H9 (cell line): ENCODE results near the gene NAPB. TPM values are rescaled to one million over a fixed set of nuclear protein-coding genes. Genes with fewer than 3 reads are reported as not detected.

Experiments used
- DNase-seq: peaks from one replicate; pipeline ENCODE4 v3.0.0-alpha.2; 2017
- H2AFZ ChIP-seq: one replicate; pipeline ENCODE4 v1.6.1; 2013; ENCODE audit warnings: mild to moderate bottlenecking, low read length, control low read depth, moderate library complexity
- H2AK5ac ChIP-seq: 2 replicates; pipeline ENCODE4 v1.6.1; 2013; ENCODE audit warnings: low read length, control low read depth, mixed read lengths; ENCODE audit not compliant: insufficient read length
- H2BK120ac ChIP-seq: one replicate; pipeline ENCODE4 v1.6.1; 2013; ENCODE audit warnings: low read depth, mild to moderate bottlenecking, low read length, control low read depth, inconsistent platforms; ENCODE audit not compliant: poor library complexity, severe bottlenecking
- H2BK12ac ChIP-seq: 2 replicates; pipeline ENCODE4 v1.6.1; 2013; ENCODE audit warnings: low read length, control low read depth, mixed read lengths, low read depth; ENCODE audit not compliant: insufficient read length
- H2BK15ac ChIP-seq: 2 replicates; pipeline ENCODE4 v1.6.1; 2013; ENCODE audit warnings: low read depth, low read length, control low read depth
- H2BK20ac ChIP-seq: one replicate; pipeline ENCODE4 v1.6.1; 2013; ENCODE audit warnings: low read depth, mild to moderate bottlenecking, low read length, control low read depth, inconsistent platforms; ENCODE audit not compliant: poor library complexity, severe bottlenecking
- H2BK5ac ChIP-seq: 2 replicates; pipeline ENCODE4 v1.6.1; 2013; ENCODE audit warnings: low read length, control low read depth, mixed read lengths; ENCODE audit not compliant: insufficient read length
- H3K14ac ChIP-seq: 2 replicates; pipeline ENCODE4 v1.6.1; 2013; ENCODE audit warnings: low read length, control low read depth; ENCODE audit not compliant: insufficient read depth
- H3K18ac ChIP-seq: 2 replicates; pipeline ENCODE4 v1.6.1; 2013; ENCODE audit warnings: low read depth, mild to moderate bottlenecking, mixed read lengths, low read length, control low read depth; ENCODE audit not compliant: insufficient read length
- H3K23ac ChIP-seq: 2 replicates; pipeline ENCODE4 v1.6.1; 2013; ENCODE audit warnings: low read length, control low read depth, mixed read lengths, low read depth; ENCODE audit not compliant: insufficient read length
- H3K23me2 ChIP-seq: 2 replicates; pipeline ENCODE4 v1.6.1; 2013; ENCODE audit warnings: low read depth, mild to moderate bottlenecking, mixed read lengths, low read length, control low read depth; ENCODE audit not compliant: insufficient read length, poor library complexity, severe bottlenecking
- H3K27ac ChIP-seq: 2 replicates; pipeline ENCODE4 v1.5.1; 2013; ENCODE audit warnings: low read length, control low read depth, mixed read lengths, low read depth; ENCODE audit not compliant: insufficient read length
- H3K27me3 ChIP-seq: 2 replicates; pipeline ENCODE4 v1.6.1; 2013; ENCODE audit warnings: low read length, control low read depth, inconsistent platforms; ENCODE audit not compliant: insufficient read depth
- H3K4ac ChIP-seq: 2 replicates; pipeline ENCODE4 v1.6.1; 2013; ENCODE audit warnings: low read depth, mild to moderate bottlenecking, control low read depth, inconsistent platforms, low read length, moderate library complexity
- H3K4me1 ChIP-seq: 2 replicates; pipeline ENCODE4 v1.6.1; 2013; ENCODE audit warnings: low read length, control low read depth, inconsistent platforms; ENCODE audit not compliant: insufficient read depth
- H3K4me2 ChIP-seq: 2 replicates; pipeline ENCODE4 v1.6.1; 2013; ENCODE audit warnings: low read length, control low read depth, mixed read lengths; ENCODE audit not compliant: insufficient read length, insufficient read depth
- H3K56ac ChIP-seq: 2 replicates; pipeline ENCODE4 v1.6.1; 2013; ENCODE audit warnings: low read depth, mild to moderate bottlenecking, mixed read lengths, low read length, control low read depth; ENCODE audit not compliant: insufficient read length
- H3K79me1 ChIP-seq: 2 replicates; pipeline ENCODE4 v1.6.1; 2013; ENCODE audit warnings: low read depth, mild to moderate bottlenecking, moderate library complexity, low read length, control low read depth, inconsistent platforms; ENCODE audit not compliant: insufficient read depth, poor library complexity, severe bottlenecking
- H3K79me2 ChIP-seq: 2 replicates; pipeline ENCODE4 v1.6.1; 2013; ENCODE audit warnings: low read length, control low read depth, inconsistent platforms; ENCODE audit not compliant: insufficient read depth
- H3K9ac ChIP-seq: 2 replicates; pipeline ENCODE4 v1.6.1; 2013; ENCODE audit warnings: low read length, control low read depth, mixed read lengths; ENCODE audit not compliant: insufficient read length; ENCODE audit errors: extremely low read depth
- H3K9me3 ChIP-seq: one replicate; pipeline ENCODE4 v1.6.1; 2013; ENCODE audit warnings: low read depth, low read length, inconsistent platforms; ENCODE audit not compliant: control insufficient read depth
- H3T11ph ChIP-seq: one replicate; pipeline ENCODE4 v1.6.1; 2013; ENCODE audit warnings: mild to moderate bottlenecking, low read length, control low read depth, inconsistent platforms
- H4K20me1 ChIP-seq: one replicate; pipeline ENCODE4 v1.6.1; 2013; ENCODE audit not compliant: control insufficient read depth, insufficient read length, insufficient read depth
- H4K5ac ChIP-seq: 2 replicates; pipeline ENCODE4 v1.6.1; 2013; ENCODE audit warnings: low read depth, mild to moderate bottlenecking, mixed read lengths, low read length, control low read depth; ENCODE audit not compliant: insufficient read length
- H4K8ac ChIP-seq: replicated peaks from 2 replicates; pipeline ENCODE4 v1.6.1; 2013; ENCODE audit warnings: low read length, control low read depth, mixed read lengths, low read depth; ENCODE audit not compliant: insufficient read length
- H4K91ac ChIP-seq: 2 replicates; pipeline ENCODE4 v1.6.1; 2013; ENCODE audit warnings: low read depth, mild to moderate bottlenecking, moderate library complexity, mixed read lengths, low read length, control low read depth; ENCODE audit not compliant: insufficient read length
- H3K27ac Mint-ChIP-seq, 3 experiments: 2 replicates in 2 of 3; 3 replicates in 1 of 3; pipeline ENCODE4 v1.8.0; 2020 to 2021; ENCODE audit warnings: mixed read lengths in 3 of 3, mild to moderate bottlenecking in 1 of 3, moderate library complexity in 1 of 3
- H3K27me3 Mint-ChIP-seq: 2 replicates; pipeline ENCODE4 v1.8.0; 2021; ENCODE audit warnings: low read depth, mild to moderate bottlenecking, moderate library complexity, mixed read lengths
- H3K36me3 Mint-ChIP-seq, 3 experiments: 2 replicates in 2 of 3; 3 replicates in 1 of 3; pipeline ENCODE4 v1.8.0; 2020 to 2021; ENCODE audit warnings: low read depth in 3 of 3, mixed read lengths in 3 of 3; ENCODE audit not compliant: insufficient read depth in 1 of 3
- H3K4me1 Mint-ChIP-seq, 2 experiments: 2 replicates each; pipeline ENCODE4 v1.8.0; 2020; ENCODE audit warnings: mixed read lengths in 2 of 2
- H3K4me3 Mint-ChIP-seq, 2 experiments: 2 replicates in 1 of 2; 3 replicates in 1 of 2; pipeline ENCODE4 v1.8.0; 2020 to 2021; ENCODE audit warnings: mild to moderate bottlenecking in 2 of 2, mixed read lengths in 2 of 2, moderate library complexity in 1 of 2
- H3K9me3 Mint-ChIP-seq, 2 experiments: 2 replicates in 1 of 2; 3 replicates in 1 of 2; pipeline ENCODE4 v1.8.0; 2020; ENCODE audit warnings: mild to moderate bottlenecking in 2 of 2, mixed read lengths in 2 of 2, moderate library complexity in 1 of 2
- WGBS: extraction: QIAGEN DNeasy Blood & Tissue Kit; methylation state at CpG from one replicate; pipeline ENCODE4 v1.1.7; 2013; ENCODE audit warnings: missing lambda C conversion rate, low lambda C conversion rate, mixed read lengths; ENCODE audit not compliant: insufficient read length; ENCODE audit errors: extremely low coverage; 5-methylcytosine and 5-hydroxymethylcytosine counted together
- total RNA-seq: library from RNA; stranded (reverse); gene quantifications from 2 replicates; pipeline ENCODE4 v1.2.1, GENCODE V29; 2021
- TF ChIP-seq, protein P1 (sequence below): fragments of 200-600 bp; sonication (generic); conservative IDR thresholded peaks from 3 replicates; pipeline ENCODE4 v1.8.0; 2021; ENCODE audit warnings: antibody characterized with exemption, mild to moderate bottlenecking

The NAPB gene
- total RNA-seq, 1 experiment from 2014 or later: 10.4 TPM

DNA sequence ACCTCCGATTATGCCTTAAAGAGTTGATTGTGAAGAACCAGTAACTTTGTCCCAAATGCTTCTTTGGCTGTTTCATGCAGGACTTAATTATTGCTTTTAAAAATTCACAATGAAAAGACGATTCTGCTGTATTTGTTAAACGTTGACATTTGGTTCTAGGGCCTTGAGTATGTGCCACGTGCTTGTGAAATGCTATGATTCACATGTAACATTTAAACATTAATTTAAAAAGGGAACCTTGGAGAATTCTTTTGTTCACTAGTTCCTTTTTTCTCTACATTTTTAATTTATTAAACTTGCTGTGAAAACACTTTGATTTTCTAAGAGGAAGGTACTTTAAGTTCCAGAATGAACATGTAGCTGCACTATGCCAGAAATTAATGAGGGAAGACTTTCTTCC lies 49.8 kb downstream of the NAPB start:
- Histone ChIP-seq H2BK15ac (no peak overlapping the region), H3T11ph (no peak overlapping the region), H3K79me1 (no peaks in the 10 kb centered on the region), H4K20me1 (no peaks in the 10 kb centered on the region), H4K5ac (no peak overlapping the region), H3K79me2 (peaks cover 2% of the 10 kb centered on the region; the same call in 1 of the 2 replicates), H3K18ac (no peak overlapping the region), H3K4me1 (no peaks in the 10 kb centered on the region), H3K23me2 (no peaks in the 10 kb centered on the region), H2BK5ac (no peak overlapping the region), H3K23ac (no peak overlapping the region), H3K9ac (no peak overlapping the region), H2BK12ac (no peak overlapping the region), H2AFZ (no peak overlapping the region), H3K56ac (no peak overlapping the region), H3K4me2 (no peak overlapping the region), H3K9me3 (no peaks in the 10 kb centered on the region), H3K4ac (no peak overlapping the region), H2BK20ac (no peak overlapping the region), H3K27me3 (no peaks in the 10 kb centered on the region), H4K8ac (no peak overlapping the region), H2AK5ac (no peak overlapping the region), H4K91ac (no peak overlapping the region), H3K14ac (no peak overlapping the region), H2BK120ac (no peak overlapping the region), H3K27ac (no peak overlapping the region)
- no peaks in the 10 kb centered on the region for H3K9me3 Mint-ChIP-seq
- no peak for DNase-seq
- H3K4me1 Mint-ChIP-seq: peaks cover 3% of the 10 kb centered on the region in 2 experiments; a peak in 2 of 4 replicates
- no peak overlapping the region for H3K4me3 Mint-ChIP-seq
- TF ChIP-seq, protein P1, sequence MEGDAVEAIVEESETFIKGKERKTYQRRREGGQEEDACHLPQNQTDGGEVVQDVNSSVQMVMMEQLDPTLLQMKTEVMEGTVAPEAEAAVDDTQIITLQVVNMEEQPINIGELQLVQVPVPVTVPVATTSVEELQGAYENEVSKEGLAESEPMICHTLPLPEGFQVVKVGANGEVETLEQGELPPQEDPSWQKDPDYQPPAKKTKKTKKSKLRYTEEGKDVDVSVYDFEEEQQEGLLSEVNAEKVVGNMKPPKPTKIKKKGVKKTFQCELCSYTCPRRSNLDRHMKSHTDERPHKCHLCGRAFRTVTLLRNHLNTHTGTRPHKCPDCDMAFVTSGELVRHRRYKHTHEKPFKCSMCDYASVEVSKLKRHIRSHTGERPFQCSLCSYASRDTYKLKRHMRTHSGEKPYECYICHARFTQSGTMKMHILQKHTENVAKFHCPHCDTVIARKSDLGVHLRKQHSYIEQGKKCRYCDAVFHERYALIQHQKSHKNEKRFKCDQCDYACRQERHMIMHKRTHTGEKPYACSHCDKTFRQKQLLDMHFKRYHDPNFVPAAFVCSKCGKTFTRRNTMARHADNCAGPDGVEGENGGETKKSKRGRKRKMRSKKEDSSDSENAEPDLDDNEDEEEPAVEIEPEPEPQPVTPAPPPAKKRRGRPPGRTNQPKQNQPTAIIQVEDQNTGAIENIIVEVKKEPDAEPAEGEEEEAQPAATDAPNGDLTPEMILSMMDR: no peak
- no peaks in the 10 kb centered on the region for H3K27me3 Mint-ChIP-seq
- H3K36me3 Mint-ChIP-seq: peaks cover 28 to 86% (median 65%) of the 10 kb centered on the region in 3 experiments
- no peak overlapping the region for H3K27ac Mint-ChIP-seq
- WGBS: no CpG with 5 or more reads among the region's 4 CpGs
